HG03442 (cell line): Measurements from ENCODE around the gene BRD9.
"Not testable (repeated sequence)": the region's sequence is repeated elsewhere in the genome, so short reads cannot be mapped to it uniquely, and the experiment has no call there.

ENCODE experiments used
- ATAC-seq: cut with Tn5 transposase; IDR thresholded peaks from one replicate; pipeline ENCODE4 v1.9.1; 2021; ENCODE audit warnings: mild to moderate bottlenecking, moderate library complexity; ENCODE audit not compliant: unreplicated experiment

Gene BRD9

GRCh38 chr5:846602-847091, 46.0 kb downstream of the BRD9 start:
- ATAC-seq: not testable (repeated sequence)

GRCh38 chr5:845676-846601, 46.7 kb downstream of the BRD9 start:
- ATAC-seq: not testable (repeated sequence)

- not testable (repeated sequence) for ATAC-seq
Measured at GRCh38 chr5:845031-845675, 47.4 kb downstream of the BRD9 start.

GRCh38 chr5:844426-844825, 48.2 kb downstream of the BRD9 start:
- not testable (repeated sequence) for ATAC-seq

- not testable (repeated sequence) for ATAC-seq
Measured at GRCh38 chr5:843926-844325, 48.7 kb downstream of the BRD9 start.

- not testable (repeated sequence) for ATAC-seq
Measured at GRCh38 chr5:843371-843770, 49.2 kb downstream of the BRD9 start.

GRCh38 chr5:842402-843221, 50.0 kb downstream of the BRD9 start:
- ATAC-seq: not testable (repeated sequence)

- ATAC-seq: not testable (repeated sequence)
Measured at GRCh38 chr5:841531-842401, 50.8 kb downstream of the BRD9 start.

- ATAC-seq: not testable (repeated sequence)
Measured at GRCh38 chr5:840974-841435, 51.6 kb downstream of the BRD9 start.

- ATAC-seq: not testable (repeated sequence)
Measured at GRCh38 chr5:840118-840973, 52.3 kb downstream of the BRD9 start.

GRCh38 chr5:838431-838851, 54.2 kb downstream of the BRD9 start:
- not testable (repeated sequence) for ATAC-seq

GRCh38 chr5:837621-838121, 54.9 kb downstream of the BRD9 start:
- ATAC-seq: not testable (repeated sequence)

- ATAC-seq: not testable (repeated sequence)
Measured at GRCh38 chr5:835933-836612, 56.5 kb downstream of the BRD9 start.

- not testable (repeated sequence) for ATAC-seq
Measured at GRCh38 chr5:834013-834412, 58.6 kb downstream of the BRD9 start.

GRCh38 chr5:828194-828593, 64.4 kb downstream of the BRD9 start:
- ATAC-seq: not testable (repeated sequence)

- not testable (repeated sequence) for ATAC-seq
Measured at GRCh38 chr5:825544-825943, 67.1 kb downstream of the BRD9 start.

GRCh38 chr5:821504-821903, 71.1 kb downstream of the BRD9 start:
- no peak for ATAC-seq

GRCh38 chr5:820245-820644, 72.4 kb downstream of the BRD9 start:
- no peak for ATAC-seq
